Measurements from ENCODE around the gene CD164.
"Not testable (repeated sequence)": the region's sequence is repeated elsewhere in the genome, so short reads cannot be mapped to it uniquely, and the experiment has no call there.

Gene CD164

GRCh38 chr6:109342506-109342905, 39.8 kb downstream of the CD164 start:
- DNase-seq, result no peak

- no peak for DNase-seq
Observed at GRCh38 chr6:109340811-109341210, 41.5 kb downstream of the CD164 start.

GRCh38 chr6:109339906-109340678, 42.2 kb downstream of the CD164 start:
- DNase-seq, result no peak

GRCh38 chr6:109336221-109336961, 45.9 kb downstream of the CD164 start:
- DNase-seq, result no peak

- not testable (repeated sequence) for DNase-seq
Observed at GRCh38 chr6:109333870-109334269, 48.4 kb downstream of the CD164 start.

GRCh38 chr6:109332748-109333147, 49.5 kb downstream of the CD164 start:
- DNase-seq, result no peak

GRCh38 chr6:109331081-109331480, 51.2 kb downstream of the CD164 start:
- DNase-seq, result no peak

GRCh38 chr6:109330263-109330662, 52.0 kb downstream of the CD164 start:
- DNase-seq, result no peak

GRCh38 chr6:109328629-109329028, 53.6 kb downstream of the CD164 start:
- DNase-seq, result no peak

GRCh38 chr6:109327959-109328358, 54.3 kb downstream of the CD164 start:
- no peak for DNase-seq

GRCh38 chr6:109327491-109327890, 54.8 kb downstream of the CD164 start:
- DNase-seq, result no peak

- no peak for DNase-seq
Observed at GRCh38 chr6:109326351-109326750, 55.9 kb downstream of the CD164 start.

- DNase-seq, result no peak
Observed at GRCh38 chr6:109325400-109325801, 56.9 kb downstream of the CD164 start.

GRCh38 chr6:109323241-109323640, 59.0 kb downstream of the CD164 start:
- no peak for DNase-seq

- DNase-seq, result no peak
Observed at GRCh38 chr6:109322825-109323224, 59.4 kb downstream of the CD164 start.

- DNase-seq, result no peak
Observed at GRCh38 chr6:109321752-109322151, 60.5 kb downstream of the CD164 start.

GRCh38 chr6:109320072-109320471, 62.2 kb downstream of the CD164 start:
- no peak for DNase-seq

GRCh38 chr6:109318328-109318876, 63.9 kb downstream of the CD164 start:
- DNase-seq, result no peak

- DNase-seq, result no peak
Observed at GRCh38 chr6:109316909-109317308, 65.4 kb downstream of the CD164 start.

Data from stimulated activated CD4-positive, alpha-beta T cell treated with anti-CD3 and anti-CD28 coated beads, Interleukin-4, amount 100 ng/mL, for 24 hours (primary cell).